Colonic mucosa (tissue), 4 donors: ENCODE data around the gene CBX4. TPM values are rescaled to one million over a fixed set of nuclear protein-coding genes. Genes with fewer than 3 reads are reported as not detected.

Experiments
- DNase-seq: peaks from one replicate; pipeline ENCODE4 v3.0.0-alpha.2; 2020
- H3K27ac ChIP-seq: fragments of 200-600 bp; one replicate; pipeline ENCODE4 v1.8.0; 2021
- H3K27me3 ChIP-seq: fragments of 200-600 bp; one replicate; pipeline ENCODE4 v1.8.0; 2021
- H3K36me3 ChIP-seq: fragments of 200-600 bp; one replicate; pipeline ENCODE4 v1.8.0; 2021
- H3K4me1 ChIP-seq: fragments of 200-600 bp; one replicate; pipeline ENCODE4 v1.8.0; 2021; ENCODE audit warnings: mild to moderate bottlenecking
- H3K4me3 ChIP-seq: fragments of 200-600 bp; one replicate; pipeline ENCODE4 v1.8.0; 2021
- H3K9ac ChIP-seq, 2 donors: one replicate each; pipeline ENCODE4 v1.7.0; 2013; ENCODE audit warnings: control low read depth in 2 of 2, low read depth in 2 of 2, low read length in 2 of 2
- H3K9me3 ChIP-seq: fragments of 200-600 bp; one replicate; pipeline ENCODE4 v1.8.0; 2021
- intact Hi-C: fragments of 100-400 bp; cut with DNase I; formaldehyde crosslinking; loops from one replicate; pipeline ENCODE4 v1.14.1; 2022
- total RNA-seq, 2 donors: library from RNA; stranded (reverse); fragmentation: NEBNext Ultra II Directional in 1 of 2; extraction: Animal tissue kit (Norgen Biotek cat#: 25700) in 1 of 2; gene quantifications; one replicate each; pipeline ENCODE4 v1.2.1, GENCODE V29; 2021
- TF ChIP-seq, protein P1 (sequence below): fragments of 200-600 bp; IDR thresholded peaks from one replicate; pipeline ENCODE4 v1.8.0; 2022; ENCODE audit warnings: antibody characterized with exemption, mild to moderate bottlenecking
- donor health status: healthy.
- donor health status: DM: no; HTN: no; CAD: no.
- donor health status: DM: no; HTN: no; CAD: no.

The CBX4 gene
- total RNA-seq, 2 donors from 2014 or later, result 10.6 to 18.1 TPM

DNA sequence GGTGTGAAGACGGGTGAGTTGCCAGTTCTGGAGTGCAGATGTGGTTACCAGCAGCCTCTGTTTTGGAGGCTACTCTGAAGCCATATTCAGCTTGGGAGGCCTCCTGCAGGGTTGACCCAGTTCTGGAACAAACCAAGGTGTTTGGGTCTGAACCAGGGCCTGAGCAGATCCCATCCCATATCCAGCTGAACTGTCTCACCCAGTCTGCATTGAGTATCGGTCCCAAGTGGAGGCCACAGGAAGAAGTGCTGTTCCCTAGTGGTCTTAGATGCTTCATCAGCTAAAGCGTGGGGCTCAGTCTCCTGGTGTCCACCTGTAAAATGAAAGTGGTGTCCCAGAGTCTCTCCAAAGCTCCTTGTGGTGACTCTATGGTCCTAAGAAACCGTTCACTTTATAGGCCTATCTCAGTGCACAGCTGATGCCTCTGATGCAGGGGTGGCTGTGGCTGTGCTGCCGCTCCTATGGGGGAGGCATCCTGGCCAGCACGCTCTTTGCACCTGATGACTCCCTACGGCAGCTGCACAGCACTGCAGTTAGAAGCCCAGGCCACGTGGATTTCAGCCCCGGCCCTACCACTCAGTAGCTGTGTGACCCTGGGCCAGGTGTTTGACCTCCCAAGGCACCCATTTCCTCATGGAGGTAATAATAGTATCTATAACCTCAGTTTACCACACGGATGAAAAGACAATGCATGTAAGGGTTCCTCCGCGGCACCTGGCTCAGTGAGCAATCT, 21.0 kb downstream of the CBX4 start:
- Histone ChIP-seq H3K9ac (no peak overlapping the region), H3K27ac (no peak overlapping the region), H3K4me3 (no peak overlapping the region), H3K36me3 (no peaks in the 10 kb centered on the region), H3K9me3 (no peaks in the 10 kb centered on the region), H3K27me3 (peaks cover 36% of the 10 kb centered on the region), H3K4me1 (peaks cover 13% of the 10 kb centered on the region)
- intact Hi-C loops, result no loop called here
- TF ChIP-seq, protein P1, sequence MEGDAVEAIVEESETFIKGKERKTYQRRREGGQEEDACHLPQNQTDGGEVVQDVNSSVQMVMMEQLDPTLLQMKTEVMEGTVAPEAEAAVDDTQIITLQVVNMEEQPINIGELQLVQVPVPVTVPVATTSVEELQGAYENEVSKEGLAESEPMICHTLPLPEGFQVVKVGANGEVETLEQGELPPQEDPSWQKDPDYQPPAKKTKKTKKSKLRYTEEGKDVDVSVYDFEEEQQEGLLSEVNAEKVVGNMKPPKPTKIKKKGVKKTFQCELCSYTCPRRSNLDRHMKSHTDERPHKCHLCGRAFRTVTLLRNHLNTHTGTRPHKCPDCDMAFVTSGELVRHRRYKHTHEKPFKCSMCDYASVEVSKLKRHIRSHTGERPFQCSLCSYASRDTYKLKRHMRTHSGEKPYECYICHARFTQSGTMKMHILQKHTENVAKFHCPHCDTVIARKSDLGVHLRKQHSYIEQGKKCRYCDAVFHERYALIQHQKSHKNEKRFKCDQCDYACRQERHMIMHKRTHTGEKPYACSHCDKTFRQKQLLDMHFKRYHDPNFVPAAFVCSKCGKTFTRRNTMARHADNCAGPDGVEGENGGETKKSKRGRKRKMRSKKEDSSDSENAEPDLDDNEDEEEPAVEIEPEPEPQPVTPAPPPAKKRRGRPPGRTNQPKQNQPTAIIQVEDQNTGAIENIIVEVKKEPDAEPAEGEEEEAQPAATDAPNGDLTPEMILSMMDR, result no peak
- no peak for DNase-seq

DNA sequence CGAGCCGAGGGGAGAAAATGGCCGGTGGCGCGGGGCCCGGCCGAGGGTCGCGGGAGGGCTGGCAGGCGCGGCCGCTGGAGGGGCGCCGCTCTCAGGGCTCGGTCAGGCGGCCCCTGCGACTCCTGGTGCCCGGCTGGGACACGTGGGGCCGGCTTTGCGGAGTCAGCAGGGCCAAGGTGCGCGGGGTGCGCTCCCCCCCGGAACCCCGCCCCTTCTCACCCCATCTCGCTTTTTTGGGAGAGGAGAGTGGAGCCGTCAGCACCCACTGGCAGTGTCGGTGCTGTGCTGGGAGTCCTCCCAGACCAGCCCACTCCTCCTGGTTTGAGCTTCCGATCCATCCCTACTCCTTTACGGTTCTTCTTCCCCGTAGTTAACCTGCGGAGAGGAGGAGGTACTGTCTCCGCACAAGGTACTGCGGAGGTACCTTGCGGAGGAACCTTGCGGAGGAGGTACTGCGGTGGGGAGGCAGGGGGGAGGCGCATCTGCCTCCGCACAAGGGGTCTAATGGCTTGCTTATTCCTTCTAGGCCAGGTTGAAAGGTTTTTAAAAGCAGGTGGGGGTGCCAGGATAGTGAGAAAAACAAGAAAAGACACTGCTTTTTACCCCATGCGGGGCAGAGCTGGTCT, 23.3 kb downstream of the CBX4 start:
- Histone ChIP-seq H3K27me3 (peaks cover 57% of the 10 kb centered on the region), H3K9ac (no peak overlapping the region), H3K4me3 (no peak overlapping the region), H3K36me3 (no peaks in the 10 kb centered on the region), H3K9me3 (no peaks in the 10 kb centered on the region), H3K27ac (no peak overlapping the region), H3K4me1 (peaks cover 27% of the 10 kb centered on the region)
- intact Hi-C loops, result no loop called here
- no peak for DNase-seq
- TF ChIP-seq, protein P1, result no peak

GRCh38 chr17:79814974-79815835, 24.0 kb downstream of the CBX4 start:
- H3K9ac ChIP-seq, result peak overlapping the region in 1 of 2 donors; percentile 35
- peaks cover 28% of the 10 kb centered on the region for H3K4me1 ChIP-seq
- intact Hi-C loops, result no loop called here
- peak; percentile 71 for DNase-seq
- H3K9me3 ChIP-seq, result no peaks in the 10 kb centered on the region
- H3K4me3 ChIP-seq, result peak overlapping the region; percentile 19
- TF ChIP-seq, protein P1, result no peak
- no peak overlapping the region for H3K27ac ChIP-seq
- no peaks in the 10 kb centered on the region for H3K36me3 ChIP-seq
- H3K27me3 ChIP-seq, result peaks cover 60% of the 10 kb centered on the region

DNA sequence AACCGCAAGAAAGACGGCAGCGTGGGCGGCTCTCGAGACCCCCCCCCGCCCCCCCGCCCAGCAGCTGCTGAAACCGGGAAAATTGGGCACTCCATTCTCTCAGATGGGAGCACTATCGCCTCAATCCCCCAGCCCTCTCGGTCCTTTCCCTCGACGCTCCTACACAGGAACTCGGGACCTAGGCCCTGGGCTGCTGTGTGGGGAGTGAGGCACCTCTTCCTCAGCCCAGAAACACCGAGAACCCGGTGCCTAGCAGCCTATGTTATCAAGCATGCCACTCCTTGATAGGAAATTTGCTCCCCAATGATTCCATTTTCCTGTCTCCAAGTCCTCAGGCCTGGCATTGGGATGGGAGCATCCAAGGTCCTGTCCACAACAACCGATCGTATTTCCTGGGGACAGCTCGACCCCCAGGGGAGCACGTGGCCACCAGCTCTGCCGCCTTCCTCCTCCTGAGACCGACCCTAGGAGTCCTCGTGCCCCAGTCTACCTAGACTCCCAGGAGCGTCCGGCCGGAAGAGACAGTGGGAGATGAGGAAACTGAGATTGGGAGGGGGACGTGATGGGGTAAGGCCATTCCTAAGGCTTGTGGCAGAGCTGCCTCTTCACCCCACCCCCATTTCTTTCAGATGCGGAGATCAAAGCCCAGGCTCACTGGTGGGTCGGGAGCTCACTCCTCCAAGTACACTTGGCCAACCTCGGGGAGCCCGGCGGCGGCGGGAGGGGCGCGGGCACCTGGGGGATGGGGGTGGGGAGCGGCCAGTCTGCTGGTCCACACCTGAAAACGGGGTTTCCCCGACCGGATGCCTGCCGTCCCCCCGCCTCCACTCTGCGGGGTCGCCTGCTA, 24.9 kb downstream of the CBX4 start:
- H3K4me3 ChIP-seq, result no peak overlapping the region
- no peaks in the 10 kb centered on the region for H3K36me3 ChIP-seq
- no peak for DNase-seq
- H3K27me3 ChIP-seq, result peaks cover 65% of the 10 kb centered on the region
- intact Hi-C loops, result no loop called here
- no peaks in the 10 kb centered on the region for H3K9me3 ChIP-seq
- TF ChIP-seq, protein P1, result no peak
- peak overlapping the region in 1 of 2 donors; percentile 35 for H3K9ac ChIP-seq
- H3K4me1 ChIP-seq, result peaks cover 28% of the 10 kb centered on the region
- no peak overlapping the region for H3K27ac ChIP-seq
